Fibroblast of the aortic adventitia (primary cell): ENCODE data around the gene DDX49. TPM values are rescaled to one million over a fixed set of nuclear protein-coding genes. Genes with fewer than 3 reads are reported as not detected.

Experiments used
- DNase-seq: peaks from one replicate; pipeline ENCODE4 v3.0.0-alpha.2; 2010; ENCODE audit warnings: low read depth
- H3K4me3 ChIP-seq: 2 replicates; pipeline ENCODE4 v1.5.1; 2011; ENCODE audit warnings: low read depth, mild to moderate bottlenecking, control low read depth, low read length, moderate library complexity
- total RNA-seq: library from RNA; depleted of rRNA; stranded (reverse); fragments of >200 nt; gene quantifications from 2 replicates; pipeline ENCODE4 v1.2.3, GENCODE V29; 2012; ENCODE audit warnings: low replicate concordance
- TF ChIP-seq, protein P1 (sequence below): IDR thresholded peaks from 2 replicates; pipeline ENCODE4 v1.5.1; 2011; ENCODE audit warnings: mild to moderate bottlenecking, low read length, control low read depth, inconsistent platforms; ENCODE audit not compliant: insufficient read depth

Gene DDX49
- total RNA-seq, 1 donor: 42.1 TPM

DNA sequence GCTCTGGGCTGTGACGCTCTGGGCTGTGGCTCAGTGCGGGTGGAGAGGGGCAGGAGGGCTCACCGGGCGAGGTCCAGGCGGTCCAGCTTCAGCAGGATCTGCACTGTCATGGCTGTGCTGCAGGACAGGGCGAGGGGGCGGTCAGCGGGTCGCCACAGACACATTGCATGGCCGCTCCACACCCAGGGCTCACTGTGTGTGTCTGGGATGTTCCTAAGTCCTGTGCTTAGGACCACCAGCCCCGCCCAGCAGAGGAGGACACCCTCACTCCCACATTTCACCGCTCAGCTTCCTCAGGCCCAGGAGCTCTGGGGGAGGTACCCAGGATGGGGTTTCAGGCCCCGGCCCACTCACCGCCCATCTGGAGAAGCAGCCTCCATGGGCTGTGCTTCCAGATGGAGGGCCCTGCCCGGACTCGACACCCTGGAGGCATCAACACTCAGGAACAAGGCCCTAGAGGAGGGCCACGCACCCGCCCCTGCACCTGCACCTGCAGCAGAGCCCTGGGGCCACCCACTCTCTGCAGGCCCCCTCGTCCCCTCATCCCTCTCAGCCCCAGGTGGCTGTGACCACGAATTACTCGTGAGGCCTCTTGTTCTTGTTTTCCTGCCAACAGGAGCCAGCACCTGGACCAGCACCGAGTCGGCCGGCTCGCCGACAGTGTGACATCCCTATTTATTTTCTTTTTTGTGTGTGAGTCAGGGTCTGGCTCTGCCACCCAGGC, 13.8 kb upstream of the DDX49 start:
- TF ChIP-seq, protein P1, sequence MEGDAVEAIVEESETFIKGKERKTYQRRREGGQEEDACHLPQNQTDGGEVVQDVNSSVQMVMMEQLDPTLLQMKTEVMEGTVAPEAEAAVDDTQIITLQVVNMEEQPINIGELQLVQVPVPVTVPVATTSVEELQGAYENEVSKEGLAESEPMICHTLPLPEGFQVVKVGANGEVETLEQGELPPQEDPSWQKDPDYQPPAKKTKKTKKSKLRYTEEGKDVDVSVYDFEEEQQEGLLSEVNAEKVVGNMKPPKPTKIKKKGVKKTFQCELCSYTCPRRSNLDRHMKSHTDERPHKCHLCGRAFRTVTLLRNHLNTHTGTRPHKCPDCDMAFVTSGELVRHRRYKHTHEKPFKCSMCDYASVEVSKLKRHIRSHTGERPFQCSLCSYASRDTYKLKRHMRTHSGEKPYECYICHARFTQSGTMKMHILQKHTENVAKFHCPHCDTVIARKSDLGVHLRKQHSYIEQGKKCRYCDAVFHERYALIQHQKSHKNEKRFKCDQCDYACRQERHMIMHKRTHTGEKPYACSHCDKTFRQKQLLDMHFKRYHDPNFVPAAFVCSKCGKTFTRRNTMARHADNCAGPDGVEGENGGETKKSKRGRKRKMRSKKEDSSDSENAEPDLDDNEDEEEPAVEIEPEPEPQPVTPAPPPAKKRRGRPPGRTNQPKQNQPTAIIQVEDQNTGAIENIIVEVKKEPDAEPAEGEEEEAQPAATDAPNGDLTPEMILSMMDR: no peak
- no peak overlapping the region for H3K4me3 ChIP-seq
- no peak for DNase-seq

DNA sequence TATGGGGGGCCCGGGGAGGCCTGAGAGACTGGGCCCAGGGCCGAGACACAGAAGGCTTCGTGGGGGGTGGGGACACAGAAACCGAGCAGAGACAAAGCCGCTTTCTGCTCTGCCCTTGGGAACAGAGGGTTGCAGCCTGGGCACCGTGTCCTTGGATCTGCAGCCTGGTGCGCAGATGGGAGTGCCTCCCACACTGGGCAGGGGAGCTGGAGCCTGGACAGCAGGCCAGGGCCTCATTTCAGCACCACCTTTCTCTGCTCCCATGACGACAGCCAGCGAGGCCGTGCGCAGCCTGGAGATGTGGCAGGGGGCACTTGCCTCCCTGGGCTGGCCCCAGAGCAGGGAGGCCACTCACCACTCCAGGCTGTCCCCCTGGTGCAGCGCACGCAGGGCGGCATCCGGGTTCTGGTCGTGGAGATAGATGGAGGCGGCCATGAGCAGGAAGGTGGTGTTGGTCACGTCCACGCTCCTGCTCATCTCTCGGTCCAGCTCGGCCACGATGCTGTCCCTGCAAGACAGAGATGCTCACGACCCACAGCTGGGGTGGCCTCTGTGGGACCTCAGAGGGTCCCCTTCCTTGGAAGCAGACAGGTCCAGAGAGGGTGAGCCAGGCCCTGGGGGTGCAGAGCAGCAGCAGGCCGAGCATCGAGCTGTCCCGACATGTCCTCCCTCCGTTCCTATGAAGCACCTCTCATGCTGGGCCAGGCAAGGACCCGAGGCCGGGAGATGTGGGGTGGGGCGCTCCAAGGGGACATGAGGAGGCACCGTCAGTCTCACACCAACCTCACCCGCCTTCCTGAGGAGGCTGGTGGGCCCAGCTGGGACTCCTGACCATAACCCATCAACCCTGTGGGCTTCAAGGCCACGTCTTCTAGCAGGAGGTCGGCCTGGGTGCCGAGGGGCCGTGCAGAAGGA, 12.7 kb upstream of the DDX49 start:
- DNase-seq: no peak
- TF ChIP-seq, protein P1: no peak
- H3K4me3 ChIP-seq: no peak overlapping the region

DNA sequence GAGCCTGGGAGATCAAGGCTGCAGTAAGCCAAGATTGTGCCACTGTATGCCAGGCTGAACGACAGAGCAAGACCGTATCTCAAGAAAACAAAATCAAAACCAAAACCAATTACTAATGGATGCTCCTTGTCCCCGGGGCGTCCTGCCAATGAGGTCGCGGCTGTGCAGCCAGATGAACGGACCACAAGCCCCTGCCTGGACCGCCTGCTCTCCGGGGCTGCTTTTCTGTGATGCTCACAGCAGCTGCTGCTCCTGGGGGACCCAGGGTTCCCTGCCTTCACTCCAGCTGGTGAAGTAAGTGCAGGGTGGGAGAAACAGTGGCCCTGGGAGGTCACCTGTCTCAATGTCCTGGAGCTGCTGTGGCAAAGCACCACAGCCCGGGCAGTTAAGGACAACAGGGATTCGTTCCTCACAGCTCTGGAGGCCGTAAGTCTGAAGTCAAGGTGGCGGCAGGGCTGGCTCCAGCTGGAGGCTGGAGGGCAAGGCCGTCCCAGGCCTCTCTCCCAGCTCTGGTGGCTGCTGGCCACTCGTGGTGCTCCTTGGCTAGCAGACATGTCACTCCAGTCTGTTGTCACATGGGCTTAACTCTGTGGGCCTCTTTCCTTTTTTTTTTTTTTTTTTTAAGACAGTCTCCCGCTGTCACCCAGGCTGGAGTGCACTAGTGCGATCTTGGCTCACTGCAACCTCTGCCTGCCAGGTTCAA, 10.4 kb upstream of the DDX49 start:
- TF ChIP-seq, protein P1: no peak
- no peak for DNase-seq

DNA sequence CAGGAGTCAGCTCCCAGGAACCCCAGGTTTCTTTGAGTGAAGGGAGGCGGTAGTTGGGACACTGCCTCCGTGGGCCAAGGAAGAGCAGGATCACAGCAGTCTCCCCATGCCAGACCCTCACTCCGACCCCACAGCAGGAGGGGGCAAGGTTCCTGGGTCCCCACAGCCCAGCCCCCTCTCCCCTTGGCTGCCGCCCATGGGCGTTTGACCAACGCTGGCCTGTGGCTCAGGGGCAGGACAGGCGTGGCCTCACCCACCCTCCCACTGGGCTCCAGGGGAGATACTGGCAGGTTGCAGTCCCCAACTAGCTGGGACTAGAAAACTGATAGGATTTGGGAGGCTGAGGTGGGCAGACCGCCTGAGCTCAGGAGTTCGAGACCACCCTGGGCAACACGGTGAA, 9.5 kb upstream of the DDX49 start:
- H3K4me3 ChIP-seq: no peak overlapping the region
- DNase-seq: no peak
- TF ChIP-seq, protein P1: no peak

More for the DNA sequence above, 10.4 kb upstream of the DDX49 start:
- H3K4me3 ChIP-seq: no peak overlapping the region

DNA sequence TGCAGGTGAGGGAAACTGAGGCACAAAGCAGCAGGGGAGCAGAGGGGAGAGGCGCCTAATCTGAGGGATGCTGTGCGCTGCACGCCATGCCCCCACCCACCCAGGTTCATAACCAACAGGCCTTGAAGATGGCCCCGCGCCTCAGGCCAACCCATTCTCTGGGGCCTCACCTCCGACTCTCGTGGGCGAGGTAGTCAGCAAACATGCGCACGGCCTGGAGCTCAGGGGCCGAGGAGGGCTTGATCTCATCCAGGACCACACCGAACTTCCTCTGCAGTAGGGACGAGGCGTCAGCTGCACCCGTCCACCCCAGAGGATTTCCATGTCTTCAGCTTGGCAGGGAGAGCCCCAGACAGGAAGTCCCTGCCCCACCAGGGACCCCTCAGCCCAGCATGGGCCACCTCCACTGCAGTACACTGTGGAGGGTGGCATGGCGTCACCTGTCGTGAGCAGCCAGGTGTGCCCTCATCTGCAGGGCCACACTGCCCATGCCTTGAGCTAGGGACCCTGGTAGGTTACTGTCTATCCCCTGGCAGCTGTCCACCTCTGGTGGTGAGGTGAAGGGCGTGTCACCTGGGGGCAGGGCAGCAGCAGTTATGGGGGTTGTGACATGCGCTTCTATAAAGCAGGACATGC, 8.6 kb upstream of the DDX49 start:
- no peak for DNase-seq
- TF ChIP-seq, protein P1: no peak
- no peak overlapping the region for H3K4me3 ChIP-seq

DNA sequence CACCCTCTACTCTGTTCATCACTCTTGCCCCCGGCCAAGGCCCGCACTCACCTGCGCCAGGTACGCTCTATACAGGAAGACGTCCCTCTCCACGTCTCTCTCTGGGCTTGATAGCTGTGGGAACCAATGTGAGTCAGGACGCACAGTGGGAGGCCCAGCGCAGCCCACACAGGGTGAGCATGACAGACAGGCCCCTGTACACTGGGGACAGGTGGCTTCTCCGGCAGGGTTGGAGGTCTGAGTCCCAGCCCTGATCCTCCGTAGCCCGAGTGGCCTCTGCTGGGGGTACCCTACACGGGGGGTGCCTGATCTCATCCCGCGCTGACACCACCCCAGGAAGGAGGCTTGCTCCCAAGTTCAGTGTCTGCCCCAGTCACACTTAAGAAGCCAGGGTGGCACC, 6.6 kb upstream of the DDX49 start:
- DNase-seq: no peak
- TF ChIP-seq, protein P1: no peak
- H3K4me3 ChIP-seq: no peak overlapping the region
